Lower leg skin (tissue), 3 donors: ENCODE measurements around the gene PLAGL2.

Source experiments
- CTCF ChIP-seq, 3 donors: fragments of 450-650 bp; IDR thresholded peaks; one replicate each; pipeline ENCODE4 v1.5.1; 2016; ENCODE audit warnings: antibody characterized with exemption in 3 of 3, mild to moderate bottlenecking in 3 of 3, moderate library complexity in 2 of 3
- POLR2A ChIP-seq, 2 donors: fragments of 450-650 bp; IDR thresholded peaks; one replicate each; pipeline ENCODE4 v1.6.1; 2016 to 2017; ENCODE audit warnings: antibody characterized with exemption in 2 of 2, mild to moderate bottlenecking in 1 of 2, moderate library complexity in 1 of 2

- no peak for TF ChIP-seq CTCF (IDR thresholded peaks at IDR 0.05)
- no peak for TF ChIP-seq POLR2A (IDR thresholded peaks at IDR 0.05)
These were observed 6.3 kb upstream of the PLAGL2 start for GRCh38 chr20:32213870-32214269.
